SH-SY5Y (cell line): Measurements from ENCODE around the gene RGL4.

ENCODE experiments used
- GATA2 ChIP-seq: IDR thresholded peaks from 2 replicates; pipeline ENCODE4 v1.6.1; 2011; ENCODE audit warnings: mild to moderate bottlenecking, low read depth, low read length
- GATA3 ChIP-seq: IDR thresholded peaks from 2 replicates; pipeline ENCODE4 v1.6.1; 2011; ENCODE audit warnings: low read depth, mild to moderate bottlenecking, low read length, moderate library complexity

- TF ChIP-seq GATA2 (no peak), GATA3 (no peak)
Observed at GRCh38 chr22:23737696-23738095, 46.9 kb downstream of the RGL4 start.
